HT-29 (cell line): ENCODE results near the gene OSBPL10. TPM values are rescaled to one million over a fixed set of nuclear protein-coding genes. Genes with fewer than 3 reads are reported as not detected.

ENCODE experiments used
- DNase-seq: peaks from one replicate; pipeline ENCODE4 v3.0.0-alpha.2; 2015; ENCODE audit warnings: low spot score
- total RNA-seq: library from RNA; depleted of rRNA; stranded (reverse); fragments of >200 nt; shearing (Covaris generic); gene quantifications from 2 replicates; pipeline ENCODE4 v1.2.3, GENCODE V29; 2014

OSBPL10 gene
- total RNA-seq, 1 experiment from 2014 or later: 65.1 TPM

- no peak for DNase-seq
These were observed 310.3 kb downstream of the OSBPL10 start for GRCh38 chr3:31670722-31671121.

- no peak for DNase-seq
These were observed 310.9 kb downstream of the OSBPL10 start for GRCh38 chr3:31670136-31670535.

GRCh38 chr3:31668242-31668641 lies 312.8 kb downstream of the OSBPL10 start:
- DNase-seq: no peak

- no peak for DNase-seq
These were observed 313.5 kb downstream of the OSBPL10 start for GRCh38 chr3:31667582-31667981.

GRCh38 chr3:31664031-31664430 lies 317.0 kb downstream of the OSBPL10 start:
- DNase-seq: no peak

- no peak for DNase-seq
These were observed 318.9 kb downstream of the OSBPL10 start for GRCh38 chr3:31661993-31662670.

GRCh38 chr3:31661286-31661685 lies 319.8 kb downstream of the OSBPL10 start:
- DNase-seq: no peak

- DNase-seq: no peak
These were observed 321.8 kb downstream of the OSBPL10 start for GRCh38 chr3:31659246-31659645.

GRCh38 chr3:31654998-31655397 lies 326.1 kb downstream of the OSBPL10 start:
- DNase-seq: no peak

GRCh38 chr3:31653464-31653863 lies 327.6 kb downstream of the OSBPL10 start:
- DNase-seq: no peak

- no peak for DNase-seq
These were observed 328.8 kb downstream of the OSBPL10 start for GRCh38 chr3:31652296-31652695.

- DNase-seq: no peak
These were observed 332.6 kb downstream of the OSBPL10 start for GRCh38 chr3:31648286-31648968.

- DNase-seq: no peak
These were observed 335.8 kb downstream of the OSBPL10 start for GRCh38 chr3:31645256-31645655.

- no peak for DNase-seq
These were observed 341.2 kb downstream of the OSBPL10 start for GRCh38 chr3:31639828-31640227.

GRCh38 chr3:31636694-31637442 lies 344.2 kb downstream of the OSBPL10 start:
- DNase-seq: no peak

GRCh38 chr3:31636049-31636448 lies 345.0 kb downstream of the OSBPL10 start:
- DNase-seq: no peak

- DNase-seq: no peak
These were observed 345.5 kb downstream of the OSBPL10 start for GRCh38 chr3:31635545-31635944.

GRCh38 chr3:31634476-31634875 lies 346.6 kb downstream of the OSBPL10 start:
- no peak for DNase-seq

GRCh38 chr3:31629054-31629453 lies 352.0 kb downstream of the OSBPL10 start:
- DNase-seq: no peak

GRCh38 chr3:31625358-31625757 lies 355.7 kb downstream of the OSBPL10 start:
- DNase-seq: no peak

- no peak for DNase-seq
These were observed 356.9 kb downstream of the OSBPL10 start for GRCh38 chr3:31624083-31624709.

- DNase-seq: no peak
These were observed 358.3 kb downstream of the OSBPL10 start for GRCh38 chr3:31622636-31623288.
